IPS-NIHi7 (cell line): ENCODE results near the gene ZNF384.

Experiments used
- DNase-seq: peaks from one replicate; pipeline ENCODE4 v3.0.0; 2012; ENCODE audit warnings: mixed read lengths; ENCODE audit errors: extremely low spot score

Gene ZNF384

DNA sequence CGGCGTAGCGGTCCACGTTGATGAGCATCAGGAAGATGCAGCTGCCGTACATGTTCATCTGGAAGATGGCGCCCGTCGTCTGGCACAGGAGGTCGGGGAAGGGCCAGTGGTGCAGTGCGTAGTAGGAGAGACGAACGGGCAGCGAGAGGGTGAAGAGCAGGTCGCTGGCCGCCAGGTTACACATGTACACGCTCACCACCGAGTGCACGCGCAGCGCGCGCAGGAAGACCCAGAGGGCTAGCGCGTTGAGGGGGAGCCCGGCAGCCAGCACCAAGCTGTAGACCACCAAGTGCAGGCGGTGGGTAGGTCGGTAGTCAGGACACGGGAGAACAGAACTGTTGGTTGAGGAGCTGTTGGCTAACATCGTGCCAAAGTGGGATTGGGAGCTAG lies 68.3 kb downstream of the ZNF384 start:
- DNase-seq = no peak

DNA sequence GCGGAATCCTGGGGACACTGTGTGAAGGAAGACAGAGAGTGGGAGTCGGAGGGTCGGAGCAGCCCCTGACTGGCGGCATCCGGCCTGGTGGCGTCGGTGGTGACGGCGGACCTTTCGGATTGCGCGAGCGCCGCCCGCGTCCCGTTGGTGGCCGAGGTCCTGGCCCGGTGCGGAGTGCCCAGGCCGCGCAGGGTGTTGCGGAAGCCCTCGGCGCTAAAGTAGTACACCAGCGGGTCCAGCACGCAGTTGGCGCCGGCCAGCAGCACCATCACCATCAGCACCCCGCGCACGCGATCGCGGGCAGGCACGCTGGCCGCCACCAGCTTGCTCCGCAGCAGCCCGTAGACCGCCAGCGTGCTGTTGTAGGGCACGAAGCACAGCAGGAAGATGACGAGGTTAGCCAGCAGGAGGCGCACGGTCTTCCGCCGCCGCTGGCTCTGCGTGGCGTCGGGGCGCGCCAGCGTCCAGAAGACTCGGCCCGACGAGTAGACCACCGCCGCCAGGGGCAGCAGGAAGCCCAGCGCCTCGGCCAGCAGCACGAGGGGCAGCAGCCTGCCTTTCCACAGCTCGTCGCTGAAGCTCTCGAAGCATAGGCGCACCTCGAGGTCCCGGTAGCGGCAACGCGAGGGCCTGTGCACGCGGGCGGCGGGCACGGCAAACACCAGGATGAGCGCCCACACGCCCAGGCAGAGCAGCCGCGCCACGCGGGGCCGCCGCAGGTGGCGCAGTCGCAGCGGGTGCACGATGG lies 68.9 kb downstream of the ZNF384 start:
- DNase-seq = peak; percentile 85

GRCh38 chr12:6618483-6619225 lies 70.5 kb downstream of the ZNF384 start:
- no peak for DNase-seq
